GM18907 (cell line): ENCODE measurements around the gene ACOXL.

ENCODE experiments used
- ATAC-seq: cut with Tn5 transposase; IDR thresholded peaks from one replicate; pipeline ENCODE4 v1.9.1; 2021; ENCODE audit warnings: mild to moderate bottlenecking, moderate library complexity; ENCODE audit not compliant: unreplicated experiment

ACOXL gene

DNA sequence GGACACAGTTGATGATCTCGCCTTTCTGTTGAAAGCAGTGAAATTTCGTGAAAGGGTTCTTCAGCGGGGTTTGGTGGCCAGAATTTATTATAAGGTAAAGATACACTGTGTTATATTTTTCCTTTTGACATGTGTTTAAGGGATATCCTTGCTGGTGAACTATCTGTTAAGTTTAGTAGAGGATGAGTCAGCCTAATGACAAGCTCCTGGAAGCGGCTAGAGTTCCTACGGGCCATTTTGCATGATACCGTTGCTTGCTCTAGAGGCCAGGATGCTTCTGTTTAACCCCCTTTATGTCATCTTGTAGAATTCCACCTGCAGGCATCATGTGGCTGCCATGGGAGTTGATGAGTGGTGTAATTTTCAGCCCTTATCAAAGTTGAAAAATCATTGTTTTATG lies 263.5 kb downstream of the ACOXL start:
- ATAC-seq: no peak

DNA sequence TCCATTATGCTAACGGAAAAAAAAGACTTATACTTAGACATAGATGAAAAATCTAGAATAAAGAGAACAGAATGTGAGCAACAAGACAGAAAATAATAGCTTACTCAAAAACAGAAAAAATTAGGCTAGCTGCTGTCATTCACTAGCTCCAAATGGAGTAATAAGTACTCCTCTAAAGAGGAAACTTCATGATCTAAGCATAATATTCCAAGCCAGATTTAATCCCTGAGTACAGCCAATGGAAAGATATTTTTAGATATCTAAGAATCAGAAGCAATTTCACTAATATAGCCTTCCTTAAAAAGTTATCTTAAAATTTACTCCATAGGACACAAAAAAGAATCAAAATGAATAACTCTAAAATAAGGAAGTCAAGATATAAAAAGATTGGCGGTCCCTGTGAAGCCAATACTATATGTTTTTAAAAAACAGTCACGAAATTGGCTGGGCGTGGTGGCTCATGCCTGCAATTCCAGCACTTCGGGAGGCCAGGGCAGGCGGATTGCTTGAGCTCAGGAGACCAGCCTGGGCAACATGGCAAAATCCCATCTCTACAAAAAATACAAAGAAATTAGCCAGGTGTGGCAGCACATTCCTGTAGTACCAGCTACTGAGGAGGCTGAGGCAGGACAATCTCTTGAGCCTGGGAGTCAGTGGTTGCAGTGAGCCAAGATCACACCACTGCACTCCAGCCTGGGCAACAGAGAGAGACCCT lies 265.1 kb downstream of the ACOXL start:
- ATAC-seq: no peak

DNA sequence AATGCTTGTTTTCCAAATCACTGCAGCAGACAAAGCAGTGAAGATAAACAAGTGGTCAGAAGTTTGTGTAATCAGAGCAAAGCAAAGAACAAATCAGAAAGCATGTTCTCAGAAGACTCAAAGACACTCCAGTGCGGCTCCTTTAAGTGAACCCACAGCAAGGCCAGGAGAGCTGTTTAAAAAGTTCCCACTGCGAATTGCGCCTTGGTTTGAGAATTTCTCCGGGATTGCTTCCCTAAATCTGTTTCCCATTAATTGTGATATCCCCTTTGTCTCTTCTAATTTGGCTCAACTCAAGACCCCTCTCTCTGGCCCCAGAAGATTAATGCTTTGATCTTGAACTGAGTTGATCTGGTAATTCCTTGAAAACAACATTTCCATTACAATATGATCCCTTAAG lies 265.9 kb downstream of the ACOXL start:
- ATAC-seq: no peak

DNA sequence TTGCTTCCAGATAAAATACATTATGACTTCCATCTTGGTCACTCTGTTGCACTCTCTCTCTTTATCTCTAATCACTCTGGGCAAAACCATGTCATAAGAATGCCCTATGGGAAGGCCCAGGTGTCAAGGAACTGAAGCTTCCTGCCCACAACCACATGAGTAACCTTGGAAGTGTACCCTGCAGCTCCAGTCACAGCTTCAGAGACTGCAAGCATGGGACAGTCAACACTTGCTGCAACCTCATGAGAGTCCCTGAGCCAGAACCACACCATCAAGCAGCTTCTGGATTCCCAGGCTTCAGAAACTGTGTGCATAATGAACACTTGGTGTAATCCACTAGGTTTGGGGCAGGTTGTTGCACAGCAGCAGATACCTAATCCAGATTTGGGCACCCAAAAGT lies 267.3 kb downstream of the ACOXL start:
- no peak for ATAC-seq

DNA sequence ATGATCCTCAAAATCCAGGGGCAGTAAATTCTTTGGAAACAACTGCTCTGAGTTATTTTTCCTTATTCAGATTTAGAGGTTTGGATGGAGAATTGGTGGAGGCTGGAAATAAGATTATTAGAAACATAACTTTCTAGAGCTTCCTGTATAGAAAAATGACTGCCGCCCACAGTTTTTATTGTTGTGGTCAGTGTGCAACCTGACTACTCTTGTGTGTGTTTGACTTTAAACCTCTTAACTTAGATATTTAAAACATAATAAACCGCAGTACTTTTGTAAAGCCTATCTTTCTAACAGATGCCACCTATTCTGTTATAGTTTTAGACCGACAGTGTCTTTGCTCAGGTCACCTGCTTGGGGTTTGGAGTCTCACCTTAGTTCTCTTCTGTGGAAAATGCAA lies 272.9 kb downstream of the ACOXL start:
- ATAC-seq: no peak

DNA sequence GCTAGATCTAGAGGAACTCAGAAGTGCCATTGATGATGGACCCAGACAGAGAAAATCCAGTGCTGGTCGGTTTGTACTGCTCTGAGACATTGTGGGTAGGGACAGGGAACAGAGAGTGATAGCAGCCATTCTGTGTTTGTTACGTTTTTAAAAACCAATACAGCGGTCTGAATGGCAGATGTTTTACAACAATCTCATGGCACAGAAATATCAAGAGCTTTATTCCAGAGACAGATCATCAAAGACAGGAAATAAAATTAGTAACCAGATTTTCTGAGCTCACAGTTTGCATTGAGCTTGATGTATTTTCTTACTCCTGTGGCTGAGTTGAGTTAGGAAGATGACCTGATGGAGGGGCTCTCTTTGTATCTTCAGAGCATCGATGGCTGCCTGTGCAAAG lies 273.4 kb downstream of the ACOXL start:
- ATAC-seq: no peak

DNA sequence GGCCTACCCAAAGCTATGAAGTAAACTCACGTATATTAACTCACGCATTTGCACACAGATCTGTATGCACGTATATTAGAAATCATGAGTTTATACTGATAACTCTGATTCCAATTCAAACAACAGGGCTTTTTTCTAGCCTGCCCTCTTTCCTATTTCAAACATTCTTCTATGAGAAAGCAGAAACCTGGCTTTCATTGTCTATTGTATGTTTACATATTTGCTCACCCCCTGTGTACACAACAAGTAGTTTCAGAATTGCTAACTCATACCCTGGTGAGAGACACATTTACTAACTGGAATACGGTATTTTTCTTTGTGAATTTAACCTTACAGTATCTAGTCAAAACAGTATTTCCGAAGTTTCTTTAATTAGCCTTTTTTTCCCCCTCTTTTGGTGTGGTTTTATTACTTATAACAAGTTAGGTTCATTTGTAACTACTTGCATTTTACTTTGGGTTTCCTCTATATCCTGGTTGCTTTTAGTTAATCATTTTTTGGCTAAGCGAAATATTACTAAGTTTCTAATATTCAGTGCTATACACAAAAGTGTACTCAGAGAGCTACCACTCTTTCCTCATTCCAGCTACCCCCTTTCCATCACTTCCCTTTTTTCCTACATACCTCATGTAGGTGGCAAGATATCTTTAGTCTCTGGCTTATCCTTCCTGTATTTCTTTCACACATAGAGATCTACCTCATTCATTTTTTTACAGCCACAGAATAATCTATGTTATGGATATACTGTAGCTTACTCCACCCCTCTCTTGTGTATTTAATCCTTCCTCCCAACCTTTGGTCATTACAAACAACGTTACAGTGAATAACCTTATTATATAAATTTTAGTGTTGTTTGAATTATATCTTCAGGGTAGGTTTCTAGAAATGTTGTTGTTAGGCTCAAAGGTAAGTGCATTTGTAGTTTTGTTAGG lies 275.6 kb downstream of the ACOXL start:
- ATAC-seq: no peak

DNA sequence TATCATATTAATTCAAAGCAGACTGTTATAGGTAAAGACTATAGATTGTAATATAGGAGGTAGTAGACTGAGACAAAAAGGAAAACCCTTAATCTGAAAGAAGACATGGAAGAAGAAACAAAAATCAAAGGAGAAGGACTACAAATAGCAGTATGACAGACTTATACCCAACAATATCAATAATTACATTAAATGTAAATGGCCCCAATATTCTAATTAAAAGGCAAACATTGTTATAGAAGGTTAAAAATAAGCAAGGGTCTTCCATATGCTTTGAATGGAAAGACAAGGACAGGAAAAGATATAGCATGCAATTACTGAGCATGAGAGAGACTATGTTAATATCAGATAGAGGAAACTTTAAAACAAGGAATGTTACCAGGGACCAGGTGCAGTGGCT lies 278.8 kb downstream of the ACOXL start:
- no peak for ATAC-seq

DNA sequence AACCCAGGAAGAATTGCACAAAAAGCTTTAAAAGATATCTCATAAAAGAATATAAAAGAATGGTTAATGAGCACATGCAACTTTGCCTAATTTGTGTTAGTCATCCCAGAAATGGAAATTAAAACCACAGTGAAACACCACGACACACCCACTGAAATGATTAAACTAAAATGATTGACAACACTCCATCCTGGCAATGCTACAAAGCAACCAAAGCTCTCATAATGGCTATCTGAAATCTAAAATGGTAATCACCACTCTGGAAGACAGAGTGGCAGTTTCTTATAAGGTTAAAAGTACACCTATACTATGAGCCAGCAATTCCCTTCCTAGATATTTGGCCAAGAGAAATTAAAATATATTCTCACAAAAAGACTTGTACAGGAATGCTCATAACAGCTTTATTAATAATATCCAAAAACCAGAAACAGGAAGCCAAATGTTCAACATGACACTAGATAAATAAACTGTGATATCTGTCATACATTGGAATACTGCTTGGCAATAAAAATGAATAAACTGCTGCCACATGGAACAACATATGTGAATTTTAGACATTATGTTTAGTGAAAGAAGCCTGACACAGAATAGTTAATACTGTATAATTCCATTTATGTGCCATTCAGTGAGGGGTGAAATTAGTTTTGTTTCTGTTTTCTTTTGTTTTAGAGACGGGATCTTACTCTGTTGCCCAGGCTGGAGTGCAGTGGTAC lies 283.1 kb downstream of the ACOXL start:
- no peak for ATAC-seq

DNA sequence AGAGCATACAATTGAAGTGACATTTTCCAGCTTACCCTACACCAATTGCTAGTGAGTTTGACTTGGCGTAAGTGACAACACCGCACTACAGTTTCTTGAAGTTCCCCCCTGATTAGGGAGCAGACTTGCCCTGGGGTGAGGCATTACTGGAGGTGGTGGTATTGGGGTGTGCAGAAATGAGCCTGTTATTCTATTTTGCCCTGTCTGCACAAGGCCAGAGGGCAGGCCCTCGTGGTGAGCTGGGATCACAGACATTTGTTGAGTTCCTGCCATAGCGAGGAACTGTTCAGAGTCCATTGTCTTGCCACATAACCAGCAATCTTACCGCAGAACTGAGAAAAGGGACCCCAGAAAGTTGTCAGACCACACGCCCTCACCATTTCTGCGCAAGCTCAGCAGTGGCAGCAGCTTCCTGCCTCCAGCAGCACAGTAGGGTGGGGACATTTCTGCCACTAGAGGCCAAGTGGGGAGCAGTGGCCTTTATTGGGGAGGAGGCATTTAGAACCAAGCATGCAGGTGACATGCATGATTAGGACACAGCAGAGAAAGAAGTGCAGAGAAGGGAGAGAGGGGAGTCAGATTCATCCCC lies 284.8 kb downstream of the ACOXL start:
- no peak for ATAC-seq

DNA sequence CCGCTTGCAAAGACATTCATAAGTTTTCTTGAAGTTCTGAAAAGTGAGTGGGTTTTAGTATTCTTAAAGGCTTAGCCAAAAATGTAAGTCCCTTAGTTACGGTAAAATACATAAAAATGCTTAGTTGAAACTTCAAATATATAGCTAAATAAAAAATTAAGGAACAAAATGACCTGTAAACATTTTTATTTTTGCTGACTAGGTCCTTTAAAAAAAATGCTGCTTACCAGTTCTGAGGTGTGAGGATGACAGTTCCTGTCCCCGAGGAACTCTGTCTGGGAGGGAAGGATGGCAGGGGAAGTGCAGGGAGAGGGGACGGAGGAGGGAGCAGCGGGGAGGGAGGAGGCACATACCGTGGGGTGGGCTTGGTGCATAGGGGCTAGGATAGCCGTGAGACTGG lies 285.5 kb downstream of the ACOXL start:
- no peak for ATAC-seq

DNA sequence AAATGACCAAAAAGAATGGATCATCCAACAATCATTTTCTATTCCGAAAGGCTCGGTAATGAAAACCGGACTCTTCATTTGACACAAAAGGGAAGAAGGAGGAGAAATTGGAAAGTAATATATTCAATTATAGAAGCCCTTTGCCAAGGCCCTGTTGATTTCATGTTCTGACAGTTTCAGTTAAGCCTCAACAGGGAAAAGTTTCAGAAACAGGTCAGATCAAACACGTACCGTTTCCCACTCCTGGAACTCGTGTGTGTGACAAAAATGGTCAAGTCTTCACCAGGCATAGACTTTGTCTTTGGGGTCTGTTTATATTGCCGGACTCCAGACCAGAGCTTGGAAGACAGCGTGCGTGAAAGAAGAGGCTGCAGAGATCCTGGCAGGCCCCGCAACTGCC lies 287.0 kb downstream of the ACOXL start:
- no peak for ATAC-seq

DNA sequence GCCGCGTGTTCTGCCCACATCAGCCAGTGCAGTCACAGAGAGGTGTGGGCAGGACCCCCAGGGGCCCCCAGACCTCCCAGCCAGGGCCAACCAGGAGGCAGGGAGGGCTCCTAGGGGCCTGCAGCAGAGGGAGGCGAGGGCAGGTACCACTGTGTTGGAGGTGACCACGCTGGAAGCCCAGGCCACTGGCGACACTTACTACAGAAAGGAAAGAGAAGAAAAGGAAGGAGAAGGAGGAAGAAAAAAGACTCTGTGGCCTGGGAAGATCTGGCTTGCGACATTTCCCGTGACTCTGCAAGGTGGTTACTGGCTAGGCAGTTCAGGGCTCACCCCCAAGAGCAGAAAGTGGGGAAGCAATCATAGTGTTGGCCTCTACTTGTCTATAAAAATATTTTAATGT lies 290.3 kb downstream of the ACOXL start:
- ATAC-seq: no peak

DNA sequence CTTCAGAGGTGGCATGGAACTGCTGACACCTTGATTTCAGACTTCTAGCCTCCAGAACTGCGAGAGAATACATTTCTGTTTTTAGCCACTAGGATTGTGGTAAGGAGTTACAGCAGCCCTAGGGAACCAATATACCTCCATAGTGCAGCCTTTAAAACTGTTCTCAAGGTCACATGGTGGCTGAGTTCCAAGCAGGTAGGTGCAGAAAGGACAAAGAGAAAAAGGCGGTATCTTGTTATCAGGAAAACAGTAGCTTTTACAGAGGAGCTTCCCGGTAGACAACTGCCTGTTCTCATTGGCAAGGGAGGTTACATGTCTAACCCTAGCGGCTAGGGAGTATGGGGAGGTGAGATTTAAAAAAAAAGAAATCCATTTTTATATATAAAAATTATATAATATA lies 292.1 kb downstream of the ACOXL start:
- no peak for ATAC-seq

DNA sequence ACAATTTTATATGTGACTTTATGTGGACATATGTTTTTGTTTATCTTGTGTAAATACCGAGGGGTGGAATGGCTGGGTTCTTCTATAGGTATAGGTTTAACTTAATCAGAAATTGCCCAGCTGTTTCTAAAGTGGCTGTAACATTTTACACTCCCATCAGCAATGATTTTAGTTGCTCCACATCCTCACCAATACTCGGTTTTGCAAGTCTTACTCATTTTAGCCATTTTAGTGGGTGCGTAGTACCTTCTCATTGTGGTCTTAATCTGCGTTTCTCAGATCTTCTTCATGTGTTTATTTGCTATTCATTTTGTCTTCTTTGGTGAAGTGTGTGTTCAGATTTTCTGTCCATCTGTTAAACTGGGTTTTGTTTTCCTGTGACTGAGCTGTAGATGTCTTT lies 292.9 kb downstream of the ACOXL start:
- no peak for ATAC-seq

DNA sequence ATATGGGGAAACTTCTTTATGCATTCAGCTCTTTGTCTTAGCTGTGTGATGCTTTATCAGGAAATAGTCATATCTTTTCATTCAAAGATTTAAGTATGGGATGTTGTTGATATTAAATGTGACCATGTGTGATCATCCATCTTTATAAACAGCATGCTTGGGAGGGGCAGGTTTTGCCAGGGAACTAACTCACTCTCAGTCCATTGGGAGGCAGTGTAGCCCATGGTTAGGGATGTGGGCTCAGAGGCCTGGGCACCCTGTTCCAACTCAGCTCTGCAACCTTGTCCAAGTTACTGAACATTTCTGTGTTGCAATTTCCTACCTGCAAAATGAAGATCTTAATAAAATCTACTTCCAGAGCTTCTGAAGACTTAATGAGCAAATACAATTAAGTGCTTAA lies 296.3 kb downstream of the ACOXL start:
- no peak for ATAC-seq

DNA sequence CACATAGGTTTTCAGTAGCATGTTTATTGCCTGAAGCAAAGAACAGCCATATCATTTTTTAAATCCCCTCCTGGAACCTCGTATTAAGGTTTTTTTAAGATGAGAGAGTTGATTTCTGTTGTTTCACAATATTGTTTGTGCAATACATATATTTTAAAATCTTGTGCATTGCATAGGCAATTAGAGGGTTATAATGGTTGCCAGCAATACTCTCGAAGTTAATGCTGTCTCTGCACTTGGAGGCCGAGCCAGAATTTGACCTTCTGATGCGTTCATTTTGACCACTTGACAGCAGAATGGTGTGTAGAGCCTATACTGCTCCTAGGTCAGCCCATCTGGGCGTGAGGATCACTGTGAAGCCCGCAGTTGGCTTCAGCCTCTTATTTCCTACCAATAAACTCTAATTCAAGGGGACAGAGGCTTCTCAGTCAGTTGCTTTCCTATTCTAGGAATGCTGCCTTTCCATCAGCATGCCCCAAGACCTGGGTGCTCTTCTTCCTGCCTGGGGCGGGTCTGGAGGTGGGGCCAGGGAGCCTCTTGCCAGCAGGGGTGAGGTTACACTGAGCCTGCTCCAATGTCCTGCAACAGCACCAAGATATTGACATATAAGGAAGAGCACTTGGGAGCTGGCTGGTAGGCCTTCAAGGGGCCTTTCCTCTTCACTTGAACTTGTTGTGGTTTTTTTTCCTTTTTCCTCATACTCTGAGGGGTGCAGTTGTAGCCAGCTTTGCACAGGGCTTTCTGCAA lies 297.0 kb downstream of the ACOXL start:
- no peak for ATAC-seq

DNA sequence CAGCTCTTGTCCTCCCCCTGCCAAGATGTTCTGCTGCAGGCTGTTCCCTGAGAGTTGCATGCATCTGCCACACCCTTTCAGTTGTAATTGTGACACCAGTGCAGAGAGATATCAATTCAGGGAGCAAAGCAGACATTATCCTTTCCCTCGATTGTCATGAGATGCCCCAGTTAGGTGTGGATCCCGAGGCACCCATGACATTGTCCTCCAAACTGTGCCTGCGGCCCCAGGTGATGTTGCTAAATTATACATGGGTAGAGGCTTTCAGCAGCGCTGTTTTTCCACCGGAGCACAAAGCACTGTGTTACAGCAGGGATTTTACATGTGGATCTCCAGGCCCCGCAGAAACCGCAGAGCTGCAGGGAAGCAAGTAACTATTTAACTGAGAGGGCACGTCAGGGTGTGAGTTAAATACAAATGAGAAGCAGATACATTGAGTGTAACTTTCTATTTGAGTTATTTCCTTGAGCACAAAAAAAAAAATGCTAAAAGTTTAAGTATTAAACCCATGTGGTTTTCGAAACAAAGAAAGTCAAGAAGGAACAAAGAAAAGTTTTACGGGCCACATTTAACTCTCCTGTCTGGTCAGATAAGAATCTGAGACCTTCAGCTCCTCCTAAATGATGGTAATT lies 298.0 kb downstream of the ACOXL start:
- peak; percentile 80 for ATAC-seq

DNA sequence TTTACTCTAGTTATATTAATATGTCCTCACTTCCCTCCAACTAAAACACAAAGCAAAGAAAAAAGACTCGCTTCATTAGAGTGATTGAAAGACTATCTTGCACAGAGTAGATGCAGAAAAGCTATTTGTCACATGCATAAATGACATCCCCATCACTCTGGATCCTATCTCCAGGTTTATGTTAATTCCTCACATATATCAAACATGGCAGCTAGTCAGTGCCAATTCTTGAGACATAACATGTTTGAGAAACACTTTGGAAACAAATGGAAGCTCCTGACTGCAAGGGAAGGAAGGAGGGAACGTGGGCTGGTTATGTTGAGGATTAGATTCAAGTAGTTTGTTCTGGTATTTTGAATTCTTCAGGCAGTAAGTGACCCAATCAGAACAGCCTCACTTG lies 298.6 kb downstream of the ACOXL start:
- ATAC-seq: no peak
